SK-N-SH (cell line): ENCODE results near the gene AQP1. TPM values are rescaled to one million over a fixed set of nuclear protein-coding genes. Genes with fewer than 3 reads are reported as not detected.

Experiments
- CTCF ChIA-PET: fragments of 300-600, 350-600 bp; formaldehyde crosslinking; extraction: SDS; loops from one replicate; lab custom pipeline; 2021; lab: Yijun Ruan, JAX
- POLR2A ChIA-PET: fragments of 350-600 bp; sonication (Branson Sonifier 250); formaldehyde crosslinking; extraction: SDS; loops from one replicate; lab custom pipeline; 2020; ENCODE audit warnings: antibody characterized with exemption, inconsistent platforms; lab: Yijun Ruan, JAX
- DNase-seq: peaks from one replicate; pipeline ENCODE4 v3.0.0; 2012
- H2AFZ ChIP-seq: fragments of 200-600 bp; sonication (generic); 2 replicates; pipeline ENCODE4 v1.8.1; 2016; ENCODE audit warnings: antibody characterized with exemption, mild to moderate bottlenecking, low read depth
- H3F3A ChIP-seq: fragments of 200-600 bp; sonication (generic); replicated peaks from 2 replicates; pipeline ENCODE3; 2016; ENCODE audit warnings: antibody characterized with exemption, mild to moderate bottlenecking; ENCODE audit not compliant: insufficient read depth
- H3K27ac ChIP-seq, 2 experiments: fragments of 200-500 bp in 1 of 2; fragments of 200-600 bp in 1 of 2; sonication (Bioruptor generic) in 1 of 2; sonication (generic), shearing (Covaris generic) in 1 of 2; 2 replicates each; pipeline versions ENCODE4 v1.5.1 to v1.6.1; 2014 to 2016; ENCODE audit warnings: low read depth in 2 of 2, inconsistent platforms in 1 of 2, low read length in 1 of 2, mild to moderate bottlenecking in 1 of 2, mixed read lengths in 1 of 2
- H3K27me3 ChIP-seq: fragments of 200-600 bp; sonication (generic), shearing (Covaris generic); 2 replicates; pipeline ENCODE4 v1.6.1; 2016; ENCODE audit warnings: mixed run types; ENCODE audit not compliant: insufficient read depth
- H3K36me3 ChIP-seq, 2 experiments: fragments of 200-500 bp in 1 of 2; fragments of 200-600 bp in 1 of 2; sonication (Bioruptor generic) in 1 of 2; sonication (generic) in 1 of 2; replicated peaks in 1 of 2; 2 replicates each; pipeline versions ENCODE3 to v1.5.1; 2014 to 2016; ENCODE audit warnings: low read length in 1 of 2, mild to moderate bottlenecking in 1 of 2; ENCODE audit not compliant: insufficient read depth in 2 of 2, control insufficient read depth in 1 of 2
- H3K4me1 ChIP-seq, 2 experiments: fragments of 200-500 bp in 1 of 2; fragments of 200-600 bp in 1 of 2; sonication (Bioruptor generic) in 1 of 2; sonication (generic), shearing (Covaris generic) in 1 of 2; 2 replicates each; pipeline versions ENCODE4 v1.5.1 to v1.6.1; 2014 to 2016; ENCODE audit warnings: low read depth in 1 of 2, low read length in 1 of 2, mixed run types in 1 of 2; ENCODE audit not compliant: insufficient read depth in 2 of 2, control insufficient read depth in 1 of 2
- H3K4me2 ChIP-seq: fragments of 200-600 bp; sonication (generic), shearing (Covaris generic); 2 replicates; pipeline ENCODE4 v1.6.1; 2017; ENCODE audit warnings: mixed run types
- H3K4me3 ChIP-seq, 2 experiments: fragments of 200-500 bp in 1 of 2; fragments of 200-600 bp in 1 of 2; sonication (Bioruptor generic) in 1 of 2; sonication (generic), shearing (Covaris generic) in 1 of 2; 2 replicates each; pipeline versions ENCODE4 v1.5.1 to v1.8.1; 2014 to 2016; ENCODE audit warnings: low read depth in 2 of 2, inconsistent platforms in 1 of 2, low read length in 1 of 2, mild to moderate bottlenecking in 1 of 2, mixed read lengths in 1 of 2, moderate library complexity in 1 of 2
- H3K79me2 ChIP-seq: fragments of 200-600 bp; sonication (generic); 2 replicates; pipeline ENCODE4 v1.8.1; 2017; ENCODE audit warnings: mild to moderate bottlenecking; ENCODE audit not compliant: insufficient read depth
- H3K9ac ChIP-seq: fragments of 200-600 bp; sonication (generic); 2 replicates; pipeline ENCODE4 v1.6.1; 2017; ENCODE audit warnings: mixed run types
- H3K9me2 ChIP-seq: fragments of 200-600 bp; sonication (generic); 2 replicates; pipeline ENCODE4 v1.6.1; 2017; ENCODE audit warnings: mixed run types
- H3K9me3 ChIP-seq: fragments of 200-600 bp; sonication (generic); 2 replicates; pipeline ENCODE4 v1.6.1; 2017; ENCODE audit warnings: mixed run types, mild to moderate bottlenecking, moderate library complexity
- H4K20me1 ChIP-seq: fragments of 200-600 bp; sonication (generic); 2 replicates; pipeline ENCODE4 v1.6.1; 2017; ENCODE audit warnings: mild to moderate bottlenecking, mixed run types; ENCODE audit not compliant: insufficient read depth
- ELF1 ChIP-seq: IDR thresholded peaks from 2 replicates; pipeline ENCODE4 v1.4.0; 2012
- FOXJ3 ChIP-seq: sonication (generic); formaldehyde crosslinking; IDR thresholded peaks from 2 replicates; pipeline ENCODE4 v1.5.1; 2020; ENCODE audit warnings: mild to moderate bottlenecking, missing genetic modification reagents
- NRF1 ChIP-seq: IDR thresholded peaks from 2 replicates; pipeline ENCODE4 v1.6.1; 2012; ENCODE audit warnings: low read depth, mild to moderate bottlenecking, low read length
- POLR2AphosphoS5 ChIP-seq: IDR thresholded peaks from 2 replicates; pipeline ENCODE4 v1.6.1; 2012; ENCODE audit warnings: low read depth, low read length
- RAD21 ChIP-seq: IDR thresholded peaks from 2 replicates; pipeline ENCODE4 v1.6.1; 2012; ENCODE audit warnings: mild to moderate bottlenecking, low read length
- RCOR1 ChIP-seq: fragments of 150-350 bp; IDR thresholded peaks from 2 replicates; pipeline ENCODE4 v1.6.1; 2017; ENCODE audit warnings: antibody characterized with exemption, low read length
- RXRA ChIP-seq: IDR thresholded peaks from 2 replicates; pipeline ENCODE4 v1.4.0; 2012; ENCODE audit warnings: low read depth, mild to moderate bottlenecking, borderline replicate concordance
- SIN3A ChIP-seq: IDR thresholded peaks from 2 replicates; pipeline ENCODE4 v1.6.1; 2012; ENCODE audit warnings: low read depth, mild to moderate bottlenecking, low read length, moderate library complexity, borderline replicate concordance
- TAF1 ChIP-seq: IDR thresholded peaks from 2 replicates; pipeline ENCODE4 v1.6.1; 2012; ENCODE audit warnings: low read depth, mild to moderate bottlenecking, low read length, moderate library complexity, borderline replicate concordance
- YY1 ChIP-seq: IDR thresholded peaks from 2 replicates; pipeline ENCODE4 v1.4.0; 2012; ENCODE audit warnings: low read depth, mild to moderate bottlenecking
- WGBS: methylation state at CpG from one replicate; pipeline ENCODE4 v1.1.6; 2017; ENCODE audit warnings: low lambda C conversion rate; 5-methylcytosine and 5-hydroxymethylcytosine counted together
- polyA plus RNA-seq, 3 experiments: library from polyadenylated mRNA; depleted of rRNA; stranded (reverse); fragments of >200 nt; gene quantifications; 2 replicates each; pipeline ENCODE4 v1.2.3, GENCODE V29; 2012
- TF ChIP-seq, protein P1 (sequence below): fragments of 150-350 bp; IDR thresholded peaks from 2 replicates; pipeline ENCODE4 v1.6.1; 2016; ENCODE audit warnings: mild to moderate bottlenecking, low read depth, low read length
- TF ChIP-seq, protein P2 (sequence below): IDR thresholded peaks from 2 replicates; pipeline ENCODE4 v1.4.0; 2012; ENCODE audit warnings: low read depth, borderline replicate concordance

The AQP1 gene
- polyA plus RNA-seq, 1 of the 3 experiments (the other 2 are of a cell fraction), result 1.7 TPM

DNA sequence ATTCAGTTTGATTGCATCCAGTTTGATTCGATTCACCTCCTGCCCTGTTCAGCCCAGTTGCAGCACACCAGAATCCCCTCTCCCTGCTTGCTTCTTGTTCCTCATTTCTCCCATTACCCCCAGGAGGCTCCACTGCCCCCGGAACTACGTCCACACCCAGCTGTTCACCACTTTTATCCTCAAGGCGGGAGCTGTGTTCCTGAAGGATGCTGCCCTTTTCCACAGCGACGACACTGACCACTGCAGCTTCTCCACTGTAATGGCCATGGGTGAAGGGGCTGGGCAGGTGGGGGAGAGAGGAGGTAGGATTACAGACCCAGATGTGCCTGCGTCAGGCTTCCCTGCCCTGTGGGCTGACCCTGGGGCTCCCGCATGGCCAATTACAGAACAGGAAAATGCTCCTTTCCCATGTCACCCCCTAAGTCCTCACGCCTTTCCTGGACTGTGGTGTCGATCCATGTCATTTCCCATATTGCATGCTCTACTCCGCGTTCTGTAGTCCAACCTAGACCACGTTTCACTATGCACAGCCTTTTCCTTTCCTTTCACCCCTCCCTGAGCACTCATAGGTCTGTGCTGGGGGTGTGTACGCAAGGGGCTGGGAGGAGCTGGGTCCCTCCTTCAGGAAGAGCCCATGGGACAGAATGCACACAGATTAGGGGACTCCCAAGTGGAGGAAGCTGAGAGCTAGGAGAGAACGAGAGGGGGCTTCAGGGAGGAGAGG lies 60.3 kb downstream of the AQP1 start:
- H3K27ac ChIP-seq, result no peak overlapping the region
- CTCF ChIA-PET, result interaction anchor here (0.5 to 31.8 kb wide), 17 partner anchors 11 to 290 kb away, joined by 3 to 1191 read pairs (median 4); partner anchors contain the start of gene CRHR2
- H2AFZ ChIP-seq, result no peak overlapping the region
- H3K4me3 ChIP-seq, result no peak overlapping the region
- H3K27me3 ChIP-seq, result peaks cover 29% of the 10 kb centered on the region; the same call in 1 of the 2 replicates
- H3K36me3 ChIP-seq, result no peaks in the 10 kb centered on the region
- DNase-seq, result peak; percentile 25
- no peak overlapping the region for H3K4me2 ChIP-seq
- no peaks in the 10 kb centered on the region for H3K79me2 ChIP-seq
- H3F3A ChIP-seq, result no peaks in the 10 kb centered on the region
- POLR2A ChIA-PET, result no interaction called here
- no peaks in the 10 kb centered on the region; a peak in 1 of 4 replicates for H3K4me1 ChIP-seq
- H3K9me3 ChIP-seq, result no peaks in the 10 kb centered on the region
- H3K9ac ChIP-seq, result no peak overlapping the region
- no peaks in the 10 kb centered on the region for H4K20me1 ChIP-seq
- WGBS, result 50% methylated on average over 15 of the region's 15 CpGs
- TF ChIP-seq RAD21, result no peak
- no peak for TF ChIP-seq POLR2AphosphoS5
- TF ChIP-seq, protein P1, sequence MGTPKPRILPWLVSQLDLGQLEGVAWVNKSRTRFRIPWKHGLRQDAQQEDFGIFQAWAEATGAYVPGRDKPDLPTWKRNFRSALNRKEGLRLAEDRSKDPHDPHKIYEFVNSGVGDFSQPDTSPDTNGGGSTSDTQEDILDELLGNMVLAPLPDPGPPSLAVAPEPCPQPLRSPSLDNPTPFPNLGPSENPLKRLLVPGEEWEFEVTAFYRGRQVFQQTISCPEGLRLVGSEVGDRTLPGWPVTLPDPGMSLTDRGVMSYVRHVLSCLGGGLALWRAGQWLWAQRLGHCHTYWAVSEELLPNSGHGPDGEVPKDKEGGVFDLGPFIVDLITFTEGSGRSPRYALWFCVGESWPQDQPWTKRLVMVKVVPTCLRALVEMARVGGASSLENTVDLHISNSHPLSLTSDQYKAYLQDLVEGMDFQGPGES, result no peak
- H3K9me2 ChIP-seq, result no peaks in the 10 kb centered on the region

DNA sequence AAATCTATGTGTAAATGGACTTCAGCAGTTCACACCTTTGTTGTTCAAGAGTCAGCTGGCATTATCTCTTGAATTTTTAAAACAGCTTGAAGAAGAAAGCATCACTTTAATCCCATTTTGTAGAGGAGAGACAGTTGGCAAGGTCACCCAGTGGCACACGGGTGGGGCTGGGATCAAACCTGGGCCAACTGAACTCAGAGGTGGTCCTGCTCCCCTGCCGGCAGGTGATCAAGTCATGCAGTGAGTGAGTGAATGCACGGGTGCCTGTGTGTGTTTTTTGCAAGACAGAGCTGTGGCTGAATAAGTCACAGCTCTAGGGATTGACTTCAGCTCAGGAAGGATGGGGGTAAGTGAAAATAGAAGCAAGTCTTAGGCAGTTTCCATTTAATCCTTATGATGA lies 61.6 kb downstream of the AQP1 start:
- CTCF ChIA-PET, result interaction anchor here (1.3 to 31.8 kb wide), 16 partner anchors 9 to 291 kb away, joined by 3 to 1191 read pairs (median 7); partner anchors contain the start of genes CRHR2 and GHRHR
- 35% methylated on average over 3 of the region's 3 CpGs for WGBS

More for the DNA sequence above, 61.6 kb downstream of the AQP1 start:
- POLR2A ChIA-PET, result no interaction called here
- Histone ChIP-seq H3K27ac (no peak overlapping the region), H3F3A (no peaks in the 10 kb centered on the region), H3K9me3 (no peaks in the 10 kb centered on the region), H3K4me1 (peaks cover 0 to 6% of the 10 kb centered on the region in 2 experiments; a peak in 1 of 4 replicates), H3K27me3 (peaks cover 22% of the 10 kb centered on the region; the same call in 1 of the 2 replicates), H2AFZ (no peak overlapping the region), H3K4me3 (no peak overlapping the region), H3K4me2 (no peak overlapping the region), H4K20me1 (no peaks in the 10 kb centered on the region), H3K79me2 (no peaks in the 10 kb centered on the region), H3K9me2 (no peaks in the 10 kb centered on the region), H3K9ac (no peak overlapping the region), H3K36me3 (no peaks in the 10 kb centered on the region)
- DNase-seq, result peak; percentile 6
- TF ChIP-seq FOXJ3, result no peak
- TF ChIP-seq SIN3A, result no peak
- no peak for TF ChIP-seq YY1
- no peak for TF ChIP-seq TAF1
- no peak for TF ChIP-seq ELF1
- TF ChIP-seq RAD21, result no peak
- TF ChIP-seq, protein P2, sequence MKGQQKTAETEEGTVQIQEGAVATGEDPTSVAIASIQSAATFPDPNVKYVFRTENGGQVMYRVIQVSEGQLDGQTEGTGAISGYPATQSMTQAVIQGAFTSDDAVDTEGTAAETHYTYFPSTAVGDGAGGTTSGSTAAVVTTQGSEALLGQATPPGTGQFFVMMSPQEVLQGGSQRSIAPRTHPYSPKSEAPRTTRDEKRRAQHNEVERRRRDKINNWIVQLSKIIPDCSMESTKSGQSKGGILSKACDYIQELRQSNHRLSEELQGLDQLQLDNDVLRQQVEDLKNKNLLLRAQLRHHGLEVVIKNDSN, result no peak
- TF ChIP-seq RCOR1, result no peak
- no peak for TF ChIP-seq POLR2AphosphoS5
- no peak for TF ChIP-seq RXRA
- no peak for TF ChIP-seq NRF1
